HepG2 (cell line): ENCODE data around the gene CAPS. TPM values are rescaled to one million over a fixed set of nuclear protein-coding genes. Genes with fewer than 3 reads are reported as not detected.
A peak's percentile ranks its signal among the peaks of the same experiment; 100 is the strongest.

Source experiments
- DNMT1 ChIP-seq: sonication (generic); formaldehyde crosslinking; IDR thresholded peaks from 2 replicates; pipeline ENCODE4 v1.5.1; 2020; ENCODE audit warnings: mild to moderate bottlenecking, missing genetic modification reagents
- KMT2A ChIP-seq: sonication (generic); formaldehyde crosslinking; IDR thresholded peaks from 2 replicates; pipeline ENCODE4 v1.4.0; 2020; ENCODE audit warnings: missing genetic modification reagents
- MAX ChIP-seq: IDR thresholded peaks from 2 replicates; pipeline ENCODE4 v1.6.1; 2012; ENCODE audit warnings: inconsistent platforms
- MEIS1 ChIP-seq: sonication (generic); formaldehyde crosslinking; IDR thresholded peaks from 2 replicates; pipeline ENCODE4 v1.9.0; 2021; ENCODE audit warnings: mild to moderate bottlenecking, missing genetic modification reagents, moderate library complexity, borderline replicate concordance
- MXD4 ChIP-seq: IDR thresholded peaks from 2 replicates; pipeline ENCODE4 v1.6.1; 2016; ENCODE audit warnings: mild to moderate bottlenecking, missing biosample characterization, missing genetic modification reagents
- PRDM4 ChIP-seq: sonication (generic); formaldehyde crosslinking; IDR thresholded peaks from 2 replicates; pipeline ENCODE4 v1.9.0; 2021; ENCODE audit warnings: missing genetic modification reagents, borderline replicate concordance
- SALL2 ChIP-seq: sonication (generic); formaldehyde crosslinking; IDR thresholded peaks from 2 replicates; pipeline ENCODE4 v1.8.1; 2023; ENCODE audit warnings: mild to moderate bottlenecking, missing genetic modification reagents, inconsistent platforms
- SRSF9 ChIP-seq: fragments of 200-400 bp; formaldehyde crosslinking; IDR thresholded peaks from 2 replicates; pipeline ENCODE4 v1.6.1; 2018; ENCODE audit warnings: borderline replicate concordance, mild to moderate bottlenecking, low read depth, low read length; ENCODE audit not compliant: insufficient read depth, poor library complexity, severe bottlenecking
- SUZ12 ChIP-seq: fragments of 150-350 bp; IDR thresholded peaks from 2 replicates; pipeline ENCODE4 v1.6.1; 2014; ENCODE audit warnings: low read depth, low read length
- ZFP37 ChIP-seq: sonication (generic); formaldehyde crosslinking; IDR thresholded peaks from 2 replicates; pipeline ENCODE4 v1.4.0; 2020; ENCODE audit warnings: missing genetic modification reagents, borderline replicate concordance
- ZNF563 ChIP-seq: sonication (generic); formaldehyde crosslinking; IDR thresholded peaks from 2 replicates; pipeline ENCODE4 v1.8.0; 2022; ENCODE audit warnings: mild to moderate bottlenecking, moderate library complexity, missing genetic modification reagents
- ZSCAN25 ChIP-seq: sonication (generic); formaldehyde crosslinking; IDR thresholded peaks from 2 replicates; pipeline ENCODE4 v1.8.0; 2022; ENCODE audit warnings: mild to moderate bottlenecking, missing genetic modification reagents
- polyA plus RNA-seq, 8 experiments: library from polyadenylated mRNA; depleted of rRNA in 3 of 8; stranded (reverse) in 7 of 8; unstranded in 1 of 8; fragments of >200 nt; fragmentation: Illumina TruSeq in 4 of 8; extraction: Trizol in 4 of 8; gene quantifications; 2 replicates each; pipeline versions ENCODE4 v1.2.1 to v1.2.3, GENCODE V29; 2011 to 2016; ENCODE audit warnings: low read depth in 4 of 8, missing spikeins in 1 of 8, mixed read lengths in 1 of 8; ENCODE audit not compliant: insufficient read depth in 1 of 8
- total RNA-seq, 5 experiments: library from RNA; depleted of rRNA; stranded (reverse); fragments of >200 nt; fragmentation: Illumina TruSeq; extraction: Trizol; gene quantifications; 2 replicates each; pipeline ENCODE4 v1.2.3, GENCODE V29; 2016; ENCODE audit warnings: low read depth in 1 of 5
- TF ChIP-seq, protein P1 (sequence below): IDR thresholded peaks from 2 replicates; pipeline ENCODE4 v1.6.1; 2016; ENCODE audit warnings: missing biosample characterization, missing genetic modification reagents, low read depth
- TF ChIP-seq, protein P2 (sequence below): sonication (generic); formaldehyde crosslinking; IDR thresholded peaks from 2 replicates; pipeline ENCODE4 v1.4.0; 2020; ENCODE audit warnings: mild to moderate bottlenecking, missing genetic modification reagents
- TF ChIP-seq, protein P3 (sequence below): sonication (generic); formaldehyde crosslinking; IDR thresholded peaks from 2 replicates; pipeline ENCODE4 v1.4.0; 2020; ENCODE audit warnings: mild to moderate bottlenecking, missing genetic modification reagents

The CAPS gene
- total and polyA plus RNA-seq, 2 of the 13 experiments (the other 11 are each of a cell fraction or from before 2014, with no cell fraction given), result 3.1 TPM

DNA sequence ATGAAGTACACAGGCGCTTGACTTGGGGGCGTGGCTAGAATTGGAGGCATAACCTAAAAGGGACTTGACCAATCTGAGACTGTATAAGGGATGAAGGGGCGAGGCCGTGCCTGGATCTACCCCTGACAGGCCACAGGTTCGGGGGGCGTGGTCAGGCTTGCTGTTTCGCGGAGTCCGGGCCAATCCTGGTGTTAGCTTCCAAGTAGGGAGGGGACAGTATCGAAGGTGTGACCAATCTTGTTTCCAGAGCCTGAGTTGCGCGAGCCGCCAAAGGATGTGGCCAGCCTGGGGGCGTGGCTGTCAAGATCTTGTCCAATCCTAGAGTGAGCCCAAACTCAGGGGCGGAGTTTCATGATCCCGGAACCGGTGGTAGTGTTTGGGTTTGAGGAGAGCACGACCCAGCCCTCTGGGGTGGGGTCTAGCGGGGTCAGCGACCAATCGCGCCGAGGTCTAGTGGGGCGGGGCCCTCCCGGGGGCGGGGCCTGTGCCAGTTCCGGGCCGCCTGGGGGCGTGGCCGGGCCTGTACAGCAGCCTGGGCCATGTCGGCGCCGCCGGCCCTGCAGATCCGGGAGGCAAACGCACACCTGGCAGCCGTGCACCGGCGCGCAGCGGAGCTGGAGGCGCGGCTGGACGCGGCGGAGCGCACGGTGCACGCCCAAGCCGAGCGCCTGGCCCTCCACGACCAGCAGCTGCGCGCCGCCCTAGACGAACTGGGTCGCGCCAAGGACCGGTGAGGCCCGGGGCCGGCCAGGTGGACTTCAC lies 9.5 kb upstream of the CAPS start, which contains the start of gene VMAC (continued):
- TF ChIP-seq, protein P1, sequence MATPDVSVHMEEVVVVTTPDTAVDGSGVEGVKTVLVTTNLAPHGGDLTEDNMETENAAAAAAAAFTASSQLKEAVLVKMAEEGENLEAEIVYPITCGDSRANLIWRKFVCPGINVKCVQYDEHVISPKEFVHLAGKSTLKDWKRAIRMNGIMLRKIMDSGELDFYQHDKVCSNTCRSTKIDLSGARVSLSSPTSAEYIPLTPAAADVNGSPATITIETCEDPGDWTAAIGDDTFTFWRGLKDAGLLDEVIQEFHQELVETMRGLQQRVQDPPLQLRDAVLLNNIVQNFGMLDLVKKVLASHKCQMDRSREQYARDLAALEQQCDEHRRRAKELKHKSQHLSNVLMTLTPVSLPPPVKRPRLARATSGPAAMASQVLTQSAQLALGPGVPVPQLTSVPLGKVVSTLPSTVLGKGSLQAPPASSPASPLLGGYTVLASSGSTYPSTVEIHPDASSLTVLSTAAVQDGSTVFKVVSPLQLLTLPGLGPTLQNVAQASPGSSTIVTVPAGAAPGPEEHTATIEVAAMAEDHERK (CRISPR knock-in tag), result no peak
- no peak for TF ChIP-seq PRDM4
- TF ChIP-seq SUZ12, result no peak
- peak; percentile 71; the same call in 1 of the 2 replicates for TF ChIP-seq MAX
- TF ChIP-seq MXD4 (CRISPR knock-in tag), result peak; percentile 82
- TF ChIP-seq, protein P2, sequence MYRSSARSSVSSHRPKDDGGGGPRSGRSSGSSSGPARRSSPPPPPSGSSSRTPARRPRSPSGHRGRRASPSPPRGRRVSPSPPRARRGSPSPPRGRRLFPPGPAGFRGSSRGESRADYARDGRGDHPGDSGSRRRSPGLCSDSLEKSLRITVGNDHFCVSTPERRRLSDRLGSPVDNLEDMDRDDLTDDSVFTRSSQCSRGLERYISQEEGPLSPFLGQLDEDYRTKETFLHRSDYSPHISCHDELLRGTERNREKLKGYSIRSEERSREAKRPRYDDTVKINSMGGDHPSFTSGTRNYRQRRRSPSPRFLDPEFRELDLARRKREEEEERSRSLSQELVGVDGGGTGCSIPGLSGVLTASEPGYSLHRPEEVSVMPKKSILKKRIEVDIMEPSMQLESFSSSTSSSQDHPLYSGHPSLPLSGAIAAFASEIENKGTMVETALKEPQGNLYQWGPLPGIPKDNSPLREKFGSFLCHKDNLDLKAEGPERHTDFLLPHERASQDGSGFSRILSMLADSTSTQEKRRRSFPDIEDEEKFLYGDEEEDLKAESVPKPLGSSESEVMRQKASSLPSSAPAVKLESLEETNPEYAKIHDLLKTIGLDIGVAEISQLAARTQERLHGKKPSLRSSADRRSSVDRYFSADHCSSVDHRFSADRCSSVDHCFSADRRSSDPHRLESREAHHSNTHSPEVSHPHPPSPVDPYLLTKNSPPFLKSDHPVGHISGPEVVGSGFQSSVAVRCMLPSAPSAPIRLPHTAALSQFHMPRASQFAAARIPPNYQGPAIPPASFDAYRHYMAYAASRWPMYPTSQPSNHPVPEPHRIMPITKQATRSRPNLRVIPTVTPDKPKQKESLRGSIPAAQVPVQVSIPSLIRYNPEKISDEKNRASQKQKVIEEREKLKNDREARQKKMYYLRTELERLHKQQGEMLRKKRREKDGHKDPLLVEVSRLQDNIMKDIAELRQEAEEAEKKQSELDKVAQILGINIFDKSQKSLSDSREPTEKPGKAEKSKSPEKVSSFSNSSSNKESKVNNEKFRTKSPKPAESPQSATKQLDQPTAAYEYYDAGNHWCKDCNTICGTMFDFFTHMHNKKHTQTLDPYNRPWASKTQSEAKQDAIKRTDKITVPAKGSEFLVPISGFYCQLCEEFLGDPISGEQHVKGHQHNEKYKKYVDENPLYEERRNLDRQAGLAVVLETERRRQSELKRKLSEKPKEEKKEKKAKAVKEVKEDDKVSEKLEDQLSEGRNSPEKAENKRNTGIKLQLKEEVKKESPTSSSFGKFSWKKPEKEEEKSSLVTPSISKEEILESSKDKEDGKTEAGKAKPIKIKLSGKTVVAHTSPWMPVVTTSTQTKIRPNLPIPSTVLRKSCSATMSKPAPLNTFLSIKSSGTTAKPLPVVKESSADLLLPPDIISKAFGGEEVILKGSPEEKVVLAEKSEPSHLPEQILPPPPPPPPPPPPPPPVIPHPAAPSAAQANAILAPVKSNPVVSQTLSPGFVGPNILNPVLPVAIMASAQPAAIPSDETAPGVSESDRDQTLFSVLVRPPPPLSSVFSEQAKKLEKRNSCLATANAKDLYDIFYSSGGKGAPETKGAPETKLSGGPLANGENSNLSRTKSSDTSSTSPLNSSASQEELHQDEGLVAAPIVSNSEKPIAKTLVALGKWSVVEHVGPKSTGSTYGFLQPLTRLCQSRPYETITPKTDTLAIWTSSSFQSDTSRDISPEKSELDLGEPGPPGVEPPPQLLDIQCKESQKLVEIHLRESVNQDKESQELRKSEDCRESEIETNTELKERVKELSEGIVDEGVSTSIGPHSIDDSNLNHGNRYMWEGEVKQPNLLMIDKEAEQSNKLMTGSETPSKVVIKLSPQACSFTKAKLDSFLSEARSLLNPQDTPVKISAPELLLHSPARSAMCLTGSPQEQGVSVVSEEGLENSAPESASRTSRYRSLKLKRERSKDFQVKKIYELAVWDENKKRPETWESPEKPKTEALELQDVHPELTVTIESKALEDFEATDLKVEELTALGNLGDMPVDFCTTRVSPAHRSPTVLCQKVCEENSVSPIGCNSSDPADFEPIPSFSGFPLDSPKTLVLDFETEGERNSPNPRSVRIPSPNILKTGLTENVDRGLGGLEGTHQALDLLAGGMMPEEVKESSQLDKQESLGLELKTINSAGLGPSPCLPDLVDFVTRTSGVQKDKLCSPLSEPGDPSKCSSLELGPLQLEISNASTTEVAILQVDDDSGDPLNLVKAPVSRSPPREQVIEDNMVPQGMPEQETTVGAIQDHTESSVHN (CRISPR knock-in tag), result no peak
- TF ChIP-seq KMT2A (CRISPR knock-in tag), result peak; percentile 22; the same call in 1 of the 2 replicates
- TF ChIP-seq SRSF9, result no peak
- TF ChIP-seq, protein P3, sequence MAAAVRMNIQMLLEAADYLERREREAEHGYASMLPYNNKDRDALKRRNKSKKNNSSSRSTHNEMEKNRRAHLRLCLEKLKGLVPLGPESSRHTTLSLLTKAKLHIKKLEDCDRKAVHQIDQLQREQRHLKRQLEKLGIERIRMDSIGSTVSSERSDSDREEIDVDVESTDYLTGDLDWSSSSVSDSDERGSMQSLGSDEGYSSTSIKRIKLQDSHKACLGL (CRISPR knock-in tag), result no peak
- 0 out of 2 replicates have a peak, but pooled peaks have one; percentile 53 for TF ChIP-seq ZSCAN25 (CRISPR knock-in tag)
- TF ChIP-seq SALL2 (CRISPR knock-in tag), result peak; percentile 75
- no peak for TF ChIP-seq ZFP37
- TF ChIP-seq MEIS1 (CRISPR knock-in tag), result no peak; the same call in 1 of the 2 replicates
- TF ChIP-seq ZNF563 (CRISPR knock-in tag), result no peak; the same call in 1 of the 2 replicates
- peak; percentile 89; the same call in 1 of the 2 replicates for TF ChIP-seq DNMT1 (CRISPR knock-in tag)
